HepG2 (cell line): ENCODE measurements around the gene ITGA6. TPM values are rescaled to one million over a fixed set of nuclear protein-coding genes. Genes with fewer than 3 reads are reported as not detected.

ENCODE experiments used
- BRCA1 ChIP-seq: sonication (generic); formaldehyde crosslinking; IDR thresholded peaks from 2 replicates; pipeline ENCODE4 v1.4.0; 2020; ENCODE audit warnings: missing genetic modification reagents
- CHD2 ChIP-seq: IDR thresholded peaks from 2 replicates; pipeline ENCODE4 v1.6.1; 2011; ENCODE audit warnings: low read depth, low read length, improper control_type of control experiment
- CSRNP2 ChIP-seq: sonication (generic); formaldehyde crosslinking; conservative IDR thresholded peaks from 2 replicates; pipeline ENCODE4 v1.8.0; 2022; ENCODE audit warnings: low read depth, missing genetic modification reagents
- EHMT2 ChIP-seq: fragments of 200-600 bp; sonication (generic); IDR thresholded peaks from 2 replicates; pipeline ENCODE4 v1.7.0; 2017; ENCODE audit warnings: antibody characterized with exemption, low read depth, low read length, borderline replicate concordance
- MTA1 ChIP-seq: sonication (generic); formaldehyde crosslinking; IDR thresholded peaks from 2 replicates; pipeline ENCODE4 v1.4.0; 2020; ENCODE audit warnings: missing genetic modification reagents, mild to moderate bottlenecking, borderline replicate concordance
- NFE2L1 ChIP-seq: sonication (generic); formaldehyde crosslinking; IDR thresholded peaks from 2 replicates; pipeline ENCODE4 v1.4.0; 2020; ENCODE audit warnings: missing genetic modification reagents, mild to moderate bottlenecking, borderline replicate concordance
- RFX5 ChIP-seq: IDR thresholded peaks from 2 replicates; pipeline ENCODE4 v1.6.1; 2011; ENCODE audit warnings: low read depth, low read length, improper control_type of control experiment
- SALL2 ChIP-seq: sonication (generic); formaldehyde crosslinking; IDR thresholded peaks from 2 replicates; pipeline ENCODE4 v1.8.1; 2023; ENCODE audit warnings: mild to moderate bottlenecking, missing genetic modification reagents, inconsistent platforms
- SIX4 ChIP-seq: sonication (generic); formaldehyde crosslinking; IDR thresholded peaks from 2 replicates; pipeline ENCODE4 v1.4.0; 2020; ENCODE audit warnings: missing genetic modification reagents
- SKIL ChIP-seq: sonication (generic); formaldehyde crosslinking; IDR thresholded peaks from 2 replicates; pipeline ENCODE4 v1.8.0; 2022; ENCODE audit warnings: missing genetic modification reagents, mild to moderate bottlenecking, moderate library complexity, borderline replicate concordance
- ZNF12 ChIP-seq: sonication (generic); formaldehyde crosslinking; IDR thresholded peaks from 2 replicates; pipeline ENCODE4 v1.5.0; 2020; ENCODE audit warnings: missing genetic modification reagents
- ZNF407 ChIP-seq: sonication (generic); formaldehyde crosslinking; IDR thresholded peaks from one replicate; pipeline ENCODE4 v1.5.1; 2020; ENCODE audit warnings: mild to moderate bottlenecking, missing genetic modification reagents; ENCODE audit errors: not compliant biosample characterization
- ZNF7 ChIP-seq: IDR thresholded peaks from 2 replicates; pipeline ENCODE4 v1.6.1; 2016; ENCODE audit warnings: missing biosample characterization, missing genetic modification reagents
- ZXDC ChIP-seq: sonication (generic); formaldehyde crosslinking; IDR thresholded peaks from 2 replicates; pipeline ENCODE4 v1.5.0; 2020; ENCODE audit warnings: mild to moderate bottlenecking, missing genetic modification reagents
- polyA plus RNA-seq, 8 experiments: library from polyadenylated mRNA; depleted of rRNA in 3 of 8; stranded (reverse) in 7 of 8; unstranded in 1 of 8; fragments of >200 nt; fragmentation: Illumina TruSeq in 4 of 8; extraction: Trizol in 4 of 8; gene quantifications; 2 replicates each; pipeline versions ENCODE4 v1.2.1 to v1.2.3, GENCODE V29; 2011 to 2016; ENCODE audit warnings: low read depth in 4 of 8, missing spikeins in 1 of 8, mixed read lengths in 1 of 8; ENCODE audit not compliant: insufficient read depth in 1 of 8
- total RNA-seq, 5 experiments: library from RNA; depleted of rRNA; stranded (reverse); fragments of >200 nt; fragmentation: Illumina TruSeq; extraction: Trizol; gene quantifications; 2 replicates each; pipeline ENCODE4 v1.2.3, GENCODE V29; 2016; ENCODE audit warnings: low read depth in 1 of 5

ITGA6 gene
- total and polyA plus RNA-seq, 2 of the 13 experiments (the other 11 are each of a cell fraction or from before 2014, with no cell fraction given): 24.0 to 92.5 TPM

- TF ChIP-seq ZXDC (CRISPR knock-in tag) (no peak), ZNF12 (CRISPR knock-in tag) (no peak; the same call in 1 of the 2 replicates), BRCA1 (CRISPR knock-in tag) (no peak), MTA1 (CRISPR knock-in tag) (peak; percentile 78; the same call in 1 of the 2 replicates), NFE2L1 (CRISPR knock-in tag) (no peak), CHD2 (peak; percentile 25; the same call in 1 of the 2 replicates), RFX5 (no peak), SIX4 (CRISPR knock-in tag) (no peak), SKIL (CRISPR knock-in tag) (peak; percentile 53), SALL2 (CRISPR knock-in tag) (no peak), EHMT2 (no peak), CSRNP2 (CRISPR knock-in tag) (no peak), ZNF7 (CRISPR knock-in tag) (no peak), ZNF407 (CRISPR knock-in tag) (peak; percentile 88)
These were observed at the start of gene ITGA6 (continued) for GRCh38 chr2:172427256-172427989.
